GM18868 (cell line): ENCODE data around the gene GNAT1.

Experiments used
- ATAC-seq: cut with Tn5 transposase; IDR thresholded peaks from one replicate; pipeline ENCODE4 v1.9.1; 2021; ENCODE audit warnings: mild to moderate bottlenecking, moderate library complexity; ENCODE audit not compliant: unreplicated experiment

The GNAT1 gene

GRCh38 chr3:50190936-50191660 lies at the start of gene GNAT1:
Gene GNAT1 (plus strand): TSS chr3:50191610. CDS start chr3:50191726, 116 bp downstream.
- no peak for ATAC-seq

- ATAC-seq: no peak
Observed at GRCh38 chr3:50146316-50146901, 45.0 kb upstream of the GNAT1 start.

GRCh38 chr3:50147016-50147415 lies 44.4 kb upstream of the GNAT1 start:
- ATAC-seq: no peak

- ATAC-seq: no peak
Observed at GRCh38 chr3:50147447-50147846, 44.0 kb upstream of the GNAT1 start.

- no peak for ATAC-seq
Observed at GRCh38 chr3:50147861-50148260, 43.5 kb upstream of the GNAT1 start.

GRCh38 chr3:50150404-50150750 lies 41.0 kb upstream of the GNAT1 start:
- ATAC-seq: no peak

- no peak for ATAC-seq
Observed at GRCh38 chr3:50150863-50151686, 40.3 kb upstream of the GNAT1 start.

GRCh38 chr3:50151728-50152127 lies 39.7 kb upstream of the GNAT1 start:
- ATAC-seq: no peak

GRCh38 chr3:50153782-50154475 lies 37.5 kb upstream of the GNAT1 start:
- ATAC-seq: no peak

- peak; percentile 20 for ATAC-seq
Observed at GRCh38 chr3:50154476-50154839, 37.0 kb upstream of the GNAT1 start.

GRCh38 chr3:50154840-50155490 lies 36.4 kb upstream of the GNAT1 start, which contains the start of gene SEMA3F:
Gene SEMA3F (plus strand): TSS chr3:50155324. CDS start chr3:50159623, 4,299 bp downstream.
- ATAC-seq: peak; percentile 70

GRCh38 chr3:50155491-50155878 lies 35.9 kb upstream of the GNAT1 start:
- ATAC-seq: no peak

GRCh38 chr3:50155891-50156290 lies 35.5 kb upstream of the GNAT1 start:
- no peak for ATAC-seq

- no peak for ATAC-seq
Observed at GRCh38 chr3:50156549-50157493, 34.6 kb upstream of the GNAT1 start.

GRCh38 chr3:50157827-50158529 lies 33.4 kb upstream of the GNAT1 start:
- ATAC-seq: no peak

- no peak for ATAC-seq
Observed at GRCh38 chr3:50158530-50159146, 32.8 kb upstream of the GNAT1 start.

- no peak for ATAC-seq
Observed at GRCh38 chr3:50160561-50160983, 30.8 kb upstream of the GNAT1 start.

GRCh38 chr3:50161320-50161719 lies 30.1 kb upstream of the GNAT1 start:
- ATAC-seq: no peak
